Stimulated activated CD4-positive, alpha-beta T cell treated with anti-CD3 and anti-CD28 coated beads, TNF-alpha, amount 100 ng/mL, for 48 hours (primary cell): ENCODE data around the gene ACP3.

Source experiments
- DNase-seq, 3 donors: peaks; one replicate each; pipeline ENCODE4 v3.0.0-alpha.2; 2020; ENCODE audit warnings: low read depth in 3 of 3

Gene ACP3

GRCh38 chr3:132318451-132318850, 1.2 kb downstream of the ACP3 start:
- DNase-seq = no peak

GRCh38 chr3:132321304-132321703, 4.1 kb downstream of the ACP3 start:
- DNase-seq = no peak

- no peak for DNase-seq
Observed at GRCh38 chr3:132325103-132325606, 7.9 kb downstream of the ACP3 start.

GRCh38 chr3:132325634-132326033, 8.4 kb downstream of the ACP3 start:
- no peak for DNase-seq

- no peak for DNase-seq
Observed at GRCh38 chr3:132326251-132326650, 9.0 kb downstream of the ACP3 start.

- no peak for DNase-seq
Observed at GRCh38 chr3:132332082-132332481, 14.9 kb downstream of the ACP3 start.

GRCh38 chr3:132332508-132332907, 15.3 kb downstream of the ACP3 start:
- no peak for DNase-seq

GRCh38 chr3:132341746-132342145, 24.5 kb downstream of the ACP3 start:
- DNase-seq = no peak

GRCh38 chr3:132342183-132342582, 25.0 kb downstream of the ACP3 start:
- no peak for DNase-seq

- no peak for DNase-seq
Observed at GRCh38 chr3:132342610-132343009, 25.4 kb downstream of the ACP3 start.

GRCh38 chr3:132343018-132343612, 25.9 kb downstream of the ACP3 start:
- DNase-seq = peak in 1 of 3 donors; percentile 0

- no peak for DNase-seq
Observed at GRCh38 chr3:132344666-132345280, 27.6 kb downstream of the ACP3 start.

- DNase-seq = no peak
Observed at GRCh38 chr3:132346841-132347736, 29.9 kb downstream of the ACP3 start.

- DNase-seq = no peak
Observed at GRCh38 chr3:132347811-132348210, 30.6 kb downstream of the ACP3 start.

- DNase-seq = no peak
Observed at GRCh38 chr3:132348531-132348930, 31.3 kb downstream of the ACP3 start.

GRCh38 chr3:132350814-132351213, 33.6 kb downstream of the ACP3 start:
- DNase-seq = no peak

GRCh38 chr3:132351222-132351806, 34.1 kb downstream of the ACP3 start:
- DNase-seq = no peak

GRCh38 chr3:132352556-132353143, 35.4 kb downstream of the ACP3 start:
- peak; percentile 38 to 55 (median 48) for DNase-seq

- no peak for DNase-seq
Observed at GRCh38 chr3:132354916-132355702, 37.9 kb downstream of the ACP3 start.

GRCh38 chr3:132356568-132356967, 39.4 kb downstream of the ACP3 start:
- DNase-seq = no peak

GRCh38 chr3:132360717-132361116, 43.5 kb downstream of the ACP3 start:
- no peak for DNase-seq
